Natural killer cell (primary cell): ENCODE results near the gene TRIM59. TPM values are rescaled to one million over a fixed set of nuclear protein-coding genes. Genes with fewer than 3 reads are reported as not detected.
A peak's percentile ranks its signal among the peaks of the same experiment; 100 is the strongest.

Source experiments
- ATAC-seq, 3 donors: fragments of 150-1000 bp in 2 of 3; fragments of 200-7000 bp in 1 of 3; cut with Tn5 transposase; 1 replicate in 1 of 3; 2 replicates in 2 of 3; pipeline ENCODE4 v1.10.0; 2021; ENCODE audit warnings: mild to moderate bottlenecking in 2 of 3, moderate library complexity in 2 of 3
- DNase-seq, 2 donors: peaks; one replicate each; pipeline versions ENCODE4 v3.0.0 to v3.0.0-alpha.2; 2013 to 2021; ENCODE audit warnings: mixed read lengths in 1 of 2
- H3K27ac ChIP-seq: one replicate; pipeline ENCODE4 v1.5.1; 2013; ENCODE audit warnings: mild to moderate bottlenecking, low read length
- H3K27me3 ChIP-seq: one replicate; pipeline ENCODE4 v1.6.1; 2013; ENCODE audit warnings: low read length; ENCODE audit not compliant: control insufficient read depth, insufficient read depth
- H3K36me3 ChIP-seq: one replicate; pipeline ENCODE4 v1.6.1; 2013; ENCODE audit warnings: low read length; ENCODE audit not compliant: control insufficient read depth, insufficient read depth
- H3K4me1 ChIP-seq: one replicate; pipeline ENCODE4 v1.6.1; 2013; ENCODE audit warnings: low read length; ENCODE audit not compliant: control insufficient read depth, insufficient read depth
- H3K4me3 ChIP-seq: one replicate; pipeline ENCODE4 v1.5.1; 2013; ENCODE audit warnings: low read length
- H3K9me3 ChIP-seq: one replicate; pipeline ENCODE4 v1.6.1; 2013; ENCODE audit warnings: low read length; ENCODE audit not compliant: control insufficient read depth, insufficient read depth
- H3K27ac Mint-ChIP-seq, 2 donors: one replicate each; pipeline ENCODE4 v1.8.0; 2022; ENCODE audit warnings: mild to moderate bottlenecking in 2 of 2, mixed read lengths in 2 of 2, moderate library complexity in 1 of 2
- H3K27me3 Mint-ChIP-seq, 2 donors: one replicate each; pipeline ENCODE4 v1.8.0; 2022; ENCODE audit warnings: low read depth in 2 of 2, mixed read lengths in 2 of 2
- H3K36me3 Mint-ChIP-seq: one replicate; pipeline ENCODE4 v1.8.0; 2022; ENCODE audit warnings: mixed read lengths
- H3K4me1 Mint-ChIP-seq, 2 donors: one replicate each; pipeline ENCODE4 v1.8.0; 2022; ENCODE audit warnings: mixed read lengths in 2 of 2
- H3K4me3 Mint-ChIP-seq: one replicate; pipeline ENCODE4 v1.8.0; 2022; ENCODE audit warnings: mild to moderate bottlenecking, moderate library complexity, mixed read lengths
- H3K9me3 Mint-ChIP-seq, 2 donors: one replicate each; pipeline ENCODE4 v1.8.0; 2022; ENCODE audit warnings: mixed read lengths in 2 of 2
- CTCF ChIP-seq: fragments of 200-600 bp; IDR thresholded peaks from one replicate; pipeline ENCODE4 v1.8.0; 2022; ENCODE audit warnings: antibody characterized with exemption
- WGBS: methylation state at CpG from one replicate; pipeline ENCODE4 v1.1.7; 2013; ENCODE audit warnings: missing lambda C conversion rate; ENCODE audit not compliant: insufficient coverage; 5-methylcytosine and 5-hydroxymethylcytosine counted together
- intact Hi-C: fragments of 100-400 bp; cut with micrococcal nuclease; formaldehyde crosslinking; loops from one replicate; pipeline ENCODE4 v1.14.2; 2022
- total RNA-seq, 4 donors: library from RNA; stranded (reverse); fragments of 120-200 nt in 1 of 4; gene quantifications; one replicate each; pipeline versions ENCODE4 v1.2.3 to v1.2.4, GENCODE V29; 2013 to 2022

TRIM59 gene
- total RNA-seq, 3 donors from 2014 or later (not counting 1 experiment from before 2014, with no cell fraction given): 16.7 to 20.3 (median 17.9) TPM

GRCh38 chr3:160398820-160399124 is 50.8 kb downstream of the TRIM59 start:
- Mint-ChIP-seq H3K27me3 (no peaks in the 10 kb centered on the region), H3K4me1 (peaks cover 41 to 47% of the 10 kb centered on the region in 2 donors), H3K36me3 (peaks cover 7% of the 10 kb centered on the region), H3K27ac (peak overlapping the region; percentile 98 to 100), H3K9me3 (no peaks in the 10 kb centered on the region), H3K4me3 (peak overlapping the region; percentile 99)
- H3K4me3 ChIP-seq: peak overlapping the region; percentile 94
- H3K9me3 ChIP-seq: no peaks in the 10 kb centered on the region
- DNase-seq (no peak), ATAC-seq (peak; percentile 1 to 3 (median 2))
- H3K4me1 ChIP-seq: peaks cover 13% of the 10 kb centered on the region
- H3K27me3 ChIP-seq: no peaks in the 10 kb centered on the region
- WGBS: under 1% methylated on average over 9 of the region's 9 CpGs
- H3K36me3 ChIP-seq: no peaks in the 10 kb centered on the region
- peak overlapping the region; percentile 71 for H3K27ac ChIP-seq
- no peak for TF ChIP-seq CTCF
- intact Hi-C loops: loop anchor here (1.0 to 5.0 kb wide), 3 partner anchors 51 to 824 kb away; partner anchors contain the start of genes KPNA4, NMD3 and TRIM59

- H3K9me3 Mint-ChIP-seq: no peaks in the 10 kb centered on the region
- peaks cover 5% of the 10 kb centered on the region for H3K4me1 ChIP-seq
- no peak for DNase-seq
- no peak for ATAC-seq
- no peaks in the 10 kb centered on the region for H3K27me3 ChIP-seq
- peaks cover 7% of the 10 kb centered on the region for H3K36me3 Mint-ChIP-seq
- H3K36me3 ChIP-seq: no peaks in the 10 kb centered on the region
- no peak overlapping the region for H3K27ac Mint-ChIP-seq
- no peaks in the 10 kb centered on the region for H3K27me3 Mint-ChIP-seq
- TF ChIP-seq CTCF: no peak
- no peak overlapping the region for H3K4me3 Mint-ChIP-seq
- intact Hi-C loops: loop anchor here (5.0 kb wide), 1 partner anchor 827 kb away; the partner anchor contains the start of gene NMD3
- no peak overlapping the region for H3K4me3 ChIP-seq
- H3K9me3 ChIP-seq: no peaks in the 10 kb centered on the region
- no peak overlapping the region for H3K27ac ChIP-seq
- peaks cover 17 to 22% of the 10 kb centered on the region in 2 donors for H3K4me1 Mint-ChIP-seq
Measured at GRCh38 chr3:160395297-160395696, 54.3 kb downstream of the TRIM59 start.

- Mint-ChIP-seq H3K27me3 (no peaks in the 10 kb centered on the region), H3K27ac (no peak overlapping the region), H3K36me3 (peaks cover 3% of the 10 kb centered on the region), H3K9me3 (no peaks in the 10 kb centered on the region), H3K4me1 (peaks cover 11% of the 10 kb centered on the region in 2 donors), H3K4me3 (no peak overlapping the region)
- Histone ChIP-seq H3K36me3 (no peaks in the 10 kb centered on the region), H3K4me1 (no peaks in the 10 kb centered on the region), H3K27ac (no peak overlapping the region), H3K9me3 (no peaks in the 10 kb centered on the region), H3K4me3 (no peak overlapping the region), H3K27me3 (no peaks in the 10 kb centered on the region)
- intact Hi-C loops: no loop called here
- TF ChIP-seq CTCF: no peak
- 100% methylated on average over 1 of the region's 3 CpGs for WGBS
- ATAC-seq (no peak), DNase-seq (no peak)
Measured at GRCh38 chr3:160394009-160394392, 55.6 kb downstream of the TRIM59 start.

GRCh38 chr3:160393346-160394008 is 56.1 kb downstream of the TRIM59 start:
- Histone ChIP-seq H3K27me3 (no peaks in the 10 kb centered on the region), H3K36me3 (no peaks in the 10 kb centered on the region), H3K4me1 (no peaks in the 10 kb centered on the region), H3K27ac (no peak overlapping the region), H3K9me3 (no peaks in the 10 kb centered on the region), H3K4me3 (no peak overlapping the region)
- H3K9me3 Mint-ChIP-seq: no peaks in the 10 kb centered on the region
- H3K27ac Mint-ChIP-seq: no peak overlapping the region
- no peaks in the 10 kb centered on the region for H3K27me3 Mint-ChIP-seq
- 95% methylated on average over 2 of the region's 2 CpGs for WGBS
- ATAC-seq: no peak
- peaks cover 6% of the 10 kb centered on the region in 2 donors for H3K4me1 Mint-ChIP-seq
- intact Hi-C loops: no loop called here
- no peak for DNase-seq
- no peak overlapping the region for H3K4me3 Mint-ChIP-seq
- H3K36me3 Mint-ChIP-seq: no peaks in the 10 kb centered on the region
- TF ChIP-seq CTCF: no peak
